AG10803 (cell line): ENCODE results near the gene DLAT.
"Not testable (repeated sequence)": the region's sequence is repeated elsewhere in the genome, so short reads cannot be mapped to it uniquely, and the experiment has no call there.

Source experiments
- DNase-seq: peaks from one replicate; pipeline ENCODE4 v3.0.0; 2010; ENCODE audit warnings: low read depth
- H3K4me3 ChIP-seq: 2 replicates; pipeline ENCODE4 v1.5.1; 2011; ENCODE audit warnings: mild to moderate bottlenecking, low read length, control low read depth
- TF ChIP-seq, protein P1 (sequence below): conservative IDR thresholded peaks from 2 replicates; pipeline ENCODE4 v1.5.1; 2011; ENCODE audit warnings: mild to moderate bottlenecking, low read length, control low read depth, inconsistent platforms

Gene DLAT

DNA sequence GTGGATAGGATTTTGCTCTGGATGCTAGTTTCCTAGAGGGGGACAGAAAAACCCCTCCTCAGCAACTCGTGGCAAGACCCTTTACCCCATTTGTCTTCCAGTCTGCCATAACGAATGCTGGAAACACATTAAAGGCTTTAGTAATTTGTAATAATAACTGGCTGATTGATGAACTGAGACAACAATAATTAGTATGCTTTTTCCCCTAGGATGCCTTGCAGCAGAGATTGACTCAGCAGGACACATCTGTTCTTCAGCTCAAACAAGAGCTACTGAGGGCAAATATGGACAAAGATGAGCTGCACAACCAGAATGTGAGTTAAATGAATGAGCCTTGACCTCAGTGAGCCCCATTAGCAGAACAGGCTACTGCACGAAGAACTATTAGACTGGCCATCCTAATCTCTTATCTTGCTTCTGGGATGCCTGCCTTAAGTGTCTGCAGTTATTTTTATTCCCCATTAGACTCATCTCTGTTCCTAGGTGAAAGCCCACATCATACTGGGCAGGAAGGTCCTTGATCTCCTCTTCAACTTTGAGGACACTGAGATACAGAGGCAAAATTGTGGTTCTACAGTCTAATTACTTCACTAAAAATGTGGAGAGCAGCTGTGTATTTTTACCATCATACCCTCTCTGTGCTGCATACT lies 32.9 kb upstream of the DLAT start:
- TF ChIP-seq, protein P1, sequence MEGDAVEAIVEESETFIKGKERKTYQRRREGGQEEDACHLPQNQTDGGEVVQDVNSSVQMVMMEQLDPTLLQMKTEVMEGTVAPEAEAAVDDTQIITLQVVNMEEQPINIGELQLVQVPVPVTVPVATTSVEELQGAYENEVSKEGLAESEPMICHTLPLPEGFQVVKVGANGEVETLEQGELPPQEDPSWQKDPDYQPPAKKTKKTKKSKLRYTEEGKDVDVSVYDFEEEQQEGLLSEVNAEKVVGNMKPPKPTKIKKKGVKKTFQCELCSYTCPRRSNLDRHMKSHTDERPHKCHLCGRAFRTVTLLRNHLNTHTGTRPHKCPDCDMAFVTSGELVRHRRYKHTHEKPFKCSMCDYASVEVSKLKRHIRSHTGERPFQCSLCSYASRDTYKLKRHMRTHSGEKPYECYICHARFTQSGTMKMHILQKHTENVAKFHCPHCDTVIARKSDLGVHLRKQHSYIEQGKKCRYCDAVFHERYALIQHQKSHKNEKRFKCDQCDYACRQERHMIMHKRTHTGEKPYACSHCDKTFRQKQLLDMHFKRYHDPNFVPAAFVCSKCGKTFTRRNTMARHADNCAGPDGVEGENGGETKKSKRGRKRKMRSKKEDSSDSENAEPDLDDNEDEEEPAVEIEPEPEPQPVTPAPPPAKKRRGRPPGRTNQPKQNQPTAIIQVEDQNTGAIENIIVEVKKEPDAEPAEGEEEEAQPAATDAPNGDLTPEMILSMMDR = no peak
- DNase-seq = no peak
- no peak overlapping the region for H3K4me3 ChIP-seq

DNA sequence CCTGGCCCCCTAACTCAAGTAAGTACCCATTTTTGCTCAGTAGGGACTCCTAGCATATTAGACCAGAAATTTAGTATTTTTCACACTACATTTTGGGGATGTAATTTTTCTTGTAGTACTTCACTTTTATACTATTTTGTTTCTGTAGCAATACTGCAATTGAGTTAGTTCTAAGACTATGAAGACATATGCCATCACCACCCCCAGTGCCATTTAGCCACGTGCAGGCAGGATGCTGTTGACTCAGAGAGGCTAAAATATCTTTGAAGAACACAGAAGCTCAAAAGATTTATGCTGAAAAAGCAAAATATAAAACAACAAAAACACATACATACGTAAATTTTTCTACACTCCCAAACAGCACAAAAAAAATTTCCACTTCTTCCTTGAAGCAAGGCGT lies 29.1 kb upstream of the DLAT start:
- H3K4me3 ChIP-seq = no peak overlapping the region
- TF ChIP-seq, protein P1 = no peak
- DNase-seq = no peak

DNA sequence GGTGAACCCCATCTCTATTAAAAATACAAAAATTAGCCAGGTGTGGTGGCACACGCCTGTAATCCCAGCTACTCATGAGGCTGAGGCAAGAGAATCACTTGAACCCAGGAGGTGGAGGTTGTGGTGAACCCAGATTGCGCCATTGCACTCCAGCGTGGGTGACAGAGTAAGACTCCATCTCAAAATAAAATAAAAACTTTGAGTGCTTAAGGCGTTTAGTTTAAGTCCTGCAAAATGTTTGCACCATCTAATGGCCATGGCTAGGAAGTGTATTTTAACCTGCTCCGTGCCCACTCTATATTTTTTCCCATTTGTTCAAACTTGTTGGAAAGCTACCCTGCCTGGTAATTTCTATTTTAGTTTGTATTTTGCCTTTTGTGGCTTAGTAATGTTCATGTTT lies 28.5 kb upstream of the DLAT start:
- TF ChIP-seq, protein P1 = peak; percentile 73
- not testable (repeated sequence) for H3K4me3 ChIP-seq
- peak; percentile 74 for DNase-seq

DNA sequence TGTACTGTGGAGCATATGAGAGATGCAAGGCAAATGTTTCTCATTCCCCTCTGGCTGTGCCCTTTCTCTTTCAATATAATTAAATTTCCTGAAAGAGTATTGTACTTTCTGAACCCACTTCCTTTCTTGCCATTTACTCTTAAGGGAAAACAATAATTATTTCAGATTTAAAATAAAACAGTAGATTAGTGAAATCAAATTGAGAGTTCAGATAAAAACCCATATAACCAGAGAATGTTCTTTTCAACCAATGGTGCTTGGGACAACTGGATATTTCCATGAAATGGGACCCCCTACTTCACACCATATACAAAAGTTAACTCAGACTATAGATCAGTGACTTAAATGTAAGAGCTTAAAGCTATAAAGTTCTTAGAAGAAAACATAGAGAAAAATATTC lies 26.1 kb upstream of the DLAT start:
- TF ChIP-seq, protein P1 = no peak
- DNase-seq = no peak
- H3K4me3 ChIP-seq = no peak overlapping the region

DNA sequence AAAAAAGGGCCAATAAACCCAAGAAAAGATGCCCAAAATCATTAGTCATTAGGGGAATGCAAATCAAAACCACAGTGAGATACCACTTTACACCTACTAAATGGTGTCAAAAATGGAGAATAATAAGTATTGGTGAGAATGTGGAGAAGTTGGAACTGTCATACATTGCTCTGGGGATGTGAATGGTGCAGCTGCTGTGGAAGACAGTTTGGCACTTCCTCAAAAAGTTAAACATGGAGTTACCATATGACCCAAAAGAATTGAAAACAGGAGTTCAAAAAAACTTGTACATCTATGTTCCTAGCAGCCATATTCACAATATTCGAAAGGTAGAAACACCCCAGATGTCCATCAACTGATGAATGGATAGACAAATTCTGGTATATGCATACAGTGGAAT lies 24.5 kb upstream of the DLAT start:
- DNase-seq = no peak
- TF ChIP-seq, protein P1 = no peak
- H3K4me3 ChIP-seq = no peak overlapping the region

DNA sequence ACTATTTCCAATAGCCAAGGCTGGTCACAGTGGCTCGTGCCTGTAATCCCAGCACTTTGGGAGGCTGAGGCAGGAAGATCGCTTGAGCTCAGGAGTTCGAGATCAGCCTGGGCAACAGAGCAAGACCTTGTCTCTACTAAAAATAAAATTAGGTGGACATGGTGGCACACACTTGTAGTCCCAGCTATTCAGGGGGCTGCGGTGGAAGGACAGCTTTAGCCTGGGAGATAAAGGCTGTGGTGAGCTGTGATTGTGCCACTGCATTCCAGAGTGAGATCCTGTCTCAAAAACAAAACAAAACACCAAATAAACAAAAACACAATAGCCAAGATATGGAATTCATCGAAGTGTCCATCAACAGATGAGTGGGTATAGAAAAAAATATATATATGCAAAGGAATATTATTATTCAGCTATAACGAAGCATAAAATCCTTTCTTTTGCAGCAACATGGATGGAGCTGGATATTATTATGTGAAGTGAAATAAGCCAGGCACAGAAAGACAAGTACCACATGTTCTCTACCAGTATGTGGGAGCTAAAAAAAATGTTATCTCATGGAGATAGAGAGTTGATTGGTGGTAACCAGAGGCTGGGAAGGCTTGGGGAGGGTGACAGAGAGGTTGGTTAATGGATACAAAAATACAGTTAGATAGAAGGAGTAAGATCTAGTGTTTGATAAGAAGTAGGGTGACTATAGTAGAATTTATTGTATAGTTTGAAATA lies 22.6 kb upstream of the DLAT start:
- no peak for DNase-seq

More for the DNA sequence above, 22.6 kb upstream of the DLAT start:
- TF ChIP-seq, protein P1 = no peak
- no peak overlapping the region for H3K4me3 ChIP-seq
